ENCODE measurements around the gene KRTAP5-4.
"Not testable (repeated sequence)": the region's sequence is repeated elsewhere in the genome, so short reads cannot be mapped to it uniquely, and the experiment has no call there.

KRTAP5-4 gene

GRCh38 chr11:1600626-1601025 is 21.3 kb downstream of the KRTAP5-4 start:
- DNase-seq (ENCODE audit: low spot score) = no peak

GRCh38 chr11:1598816-1599215 is 23.1 kb downstream of the KRTAP5-4 start:
- no peak for DNase-seq (ENCODE audit: low spot score)

- DNase-seq (ENCODE audit: low spot score) = not testable (repeated sequence)
Measured at GRCh38 chr11:1598406-1598805, 23.5 kb downstream of the KRTAP5-4 start.

- no peak for DNase-seq (ENCODE audit: low spot score)
Measured at GRCh38 chr11:1597994-1598380, 24.0 kb downstream of the KRTAP5-4 start, which contains the start of gene KRTAP5-2. Gene KRTAP5-2, minus strand, starts transcription at chr11:1598294. Its CDS starts 44 bp downstream, at chr11:1598250.

- DNase-seq (ENCODE audit: low spot score) = no peak
Measured at GRCh38 chr11:1597331-1597993, 24.5 kb downstream of the KRTAP5-4 start.

GRCh38 chr11:1596576-1597121 is 25.3 kb downstream of the KRTAP5-4 start:
- DNase-seq (ENCODE audit: low spot score) = not testable (repeated sequence)

GRCh38 chr11:1595994-1596575 is 25.9 kb downstream of the KRTAP5-4 start:
- not testable (repeated sequence) for DNase-seq (ENCODE audit: low spot score)

GRCh38 chr11:1592628-1593027 is 29.3 kb downstream of the KRTAP5-4 start:
- no peak for DNase-seq (ENCODE audit: low spot score)

GRCh38 chr11:1589996-1590395 is 31.9 kb downstream of the KRTAP5-4 start:
- no peak for DNase-seq (ENCODE audit: low spot score)

GRCh38 chr11:1589191-1589963 is 32.6 kb downstream of the KRTAP5-4 start:
- not testable (repeated sequence) for DNase-seq (ENCODE audit: low spot score)

GRCh38 chr11:1586699-1587098 is 35.2 kb downstream of the KRTAP5-4 start:
- no peak for DNase-seq (ENCODE audit: low spot score)

GRCh38 chr11:1584661-1585370 is 37.1 kb downstream of the KRTAP5-4 start, which contains the start of gene KRTAP5-1:
Gene KRTAP5-1, minus strand, starts transcription at chr11:1585283. Its CDS starts 34 bp downstream, at chr11:1585249.
- not testable (repeated sequence) for DNase-seq (ENCODE audit: low spot score)

- not testable (repeated sequence) for DNase-seq (ENCODE audit: low spot score)
Measured at GRCh38 chr11:1582909-1583308, 39.0 kb downstream of the KRTAP5-4 start.

- DNase-seq (ENCODE audit: low spot score) = no peak
Measured at GRCh38 chr11:1581976-1582375, 40.0 kb downstream of the KRTAP5-4 start.

- DNase-seq (ENCODE audit: low spot score) = no peak
Measured at GRCh38 chr11:1576825-1577224, 45.1 kb downstream of the KRTAP5-4 start.

- not testable (repeated sequence) for DNase-seq (ENCODE audit: low spot score)
Measured at GRCh38 chr11:1575756-1576155, 46.2 kb downstream of the KRTAP5-4 start.

- no peak for DNase-seq (ENCODE audit: low spot score)
Measured at GRCh38 chr11:1574933-1575242, 47.0 kb downstream of the KRTAP5-4 start.

GRCh38 chr11:1574238-1574932 is 47.6 kb downstream of the KRTAP5-4 start:
- peak; percentile 75 for DNase-seq (ENCODE audit: low spot score)

- DNase-seq (ENCODE audit: low spot score) = no peak
Measured at GRCh38 chr11:1573903-1574237, 48.1 kb downstream of the KRTAP5-4 start.

GRCh38 chr11:1573077-1573902 is 48.6 kb downstream of the KRTAP5-4 start:
- peak; percentile 59 for DNase-seq (ENCODE audit: low spot score)

Measured in ecto neural progenitor cell (in vitro differentiated cells).